Measurements from ENCODE around the gene COPS3. TPM values are rescaled to one million over a fixed set of nuclear protein-coding genes. Genes with fewer than 3 reads are reported as not detected.

Gene COPS3
- polyA plus RNA-seq, 3 donors: 75.8 to 80.5 (median 79.4) TPM

GRCh38 chr17:17253406-17253805 lies 27.6 kb downstream of the COPS3 start:
- DNase-seq: no peak

GRCh38 chr17:17252149-17252661 lies 28.8 kb downstream of the COPS3 start:
- no peak for DNase-seq

GRCh38 chr17:17246879-17247278 lies 34.2 kb downstream of the COPS3 start:
- no peak for DNase-seq

- DNase-seq: no peak
Measured at GRCh38 chr17:17243163-17243562, 37.9 kb downstream of the COPS3 start.

- no peak for DNase-seq
Measured at GRCh38 chr17:17242246-17242645, 38.8 kb downstream of the COPS3 start.

GRCh38 chr17:17241656-17242055 lies 39.4 kb downstream of the COPS3 start:
- DNase-seq: no peak

- DNase-seq: no peak
Measured at GRCh38 chr17:17239832-17240231, 41.2 kb downstream of the COPS3 start.

- DNase-seq: peak; percentile 87
Measured at GRCh38 chr17:17237026-17237799, 43.8 kb downstream of the COPS3 start, which contains the start of gene FLCN. TSS of gene FLCN (minus strand) at chr17:17237168. CDS start at chr17:17228137, 9,031 bp downstream.

GRCh38 chr17:17236295-17237025 lies 44.6 kb downstream of the COPS3 start:
- peak; percentile 14 for DNase-seq

- DNase-seq: peak; percentile 1
Measured at GRCh38 chr17:17235212-17236174, 45.6 kb downstream of the COPS3 start.

GRCh38 chr17:17232303-17232621 lies 48.8 kb downstream of the COPS3 start:
- DNase-seq: no peak

- DNase-seq: no peak
Measured at GRCh38 chr17:17231621-17232302, 49.3 kb downstream of the COPS3 start.

GRCh38 chr17:17229416-17230384 lies 51.3 kb downstream of the COPS3 start:
- DNase-seq: no peak

- no peak for DNase-seq
Measured at GRCh38 chr17:17228521-17229279, 52.3 kb downstream of the COPS3 start.

- DNase-seq: no peak
Measured at GRCh38 chr17:17227608-17228520, 53.2 kb downstream of the COPS3 start.

GRCh38 chr17:17226451-17227265 lies 54.4 kb downstream of the COPS3 start:
- DNase-seq: no peak

- DNase-seq: no peak
Measured at GRCh38 chr17:17225901-17226300, 55.1 kb downstream of the COPS3 start.
